ELR (cell line): ENCODE measurements around the gene TOMM6.
"Not testable (repeated sequence)": the region's sequence is repeated elsewhere in the genome, so short reads cannot be mapped to it uniquely, and the experiment has no call there.

Experiments
- DNase-seq: peaks from one replicate; pipeline ENCODE4 v3.0.0-alpha.2; 2015; ENCODE audit warnings: low read depth

Gene TOMM6

DNA sequence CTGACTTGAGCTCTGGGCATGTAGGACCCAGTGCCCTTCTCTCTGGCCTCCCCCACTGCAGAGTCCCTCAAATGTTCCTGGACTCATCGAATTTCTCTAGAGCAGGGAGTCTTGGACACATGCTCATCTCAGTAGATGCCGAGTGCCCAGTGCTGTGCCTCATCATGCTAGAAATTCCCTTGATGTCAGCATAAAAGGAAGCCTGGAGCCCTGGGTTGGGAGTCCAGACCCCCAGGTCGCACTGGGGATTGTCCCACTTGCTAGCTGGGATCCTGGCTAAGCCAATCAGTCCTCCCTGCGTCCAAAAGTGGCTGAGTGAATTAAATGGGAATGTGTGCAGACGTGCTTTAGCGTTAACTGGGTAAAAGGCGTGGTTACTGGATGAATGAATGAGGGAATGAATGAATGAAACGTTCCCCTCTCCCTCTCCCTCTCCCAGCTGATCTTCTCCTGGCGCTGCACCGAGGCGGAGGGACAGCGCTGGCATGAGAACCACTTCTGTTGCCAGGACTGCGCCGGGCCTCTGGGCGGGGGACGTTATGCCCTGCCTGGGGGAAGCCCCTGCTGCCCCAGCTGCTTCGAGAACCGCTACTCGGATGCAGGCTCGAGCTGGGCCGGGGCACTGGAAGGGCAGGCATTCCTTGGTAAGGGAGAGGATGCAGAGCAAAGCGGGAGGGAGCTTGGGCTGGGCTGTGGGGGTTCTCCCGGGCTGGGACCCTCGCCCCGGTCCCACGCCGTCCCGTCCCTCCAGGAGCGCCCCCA, 1.6 kb upstream of the TOMM6 start:
- DNase-seq, result peak; percentile 37

DNA sequence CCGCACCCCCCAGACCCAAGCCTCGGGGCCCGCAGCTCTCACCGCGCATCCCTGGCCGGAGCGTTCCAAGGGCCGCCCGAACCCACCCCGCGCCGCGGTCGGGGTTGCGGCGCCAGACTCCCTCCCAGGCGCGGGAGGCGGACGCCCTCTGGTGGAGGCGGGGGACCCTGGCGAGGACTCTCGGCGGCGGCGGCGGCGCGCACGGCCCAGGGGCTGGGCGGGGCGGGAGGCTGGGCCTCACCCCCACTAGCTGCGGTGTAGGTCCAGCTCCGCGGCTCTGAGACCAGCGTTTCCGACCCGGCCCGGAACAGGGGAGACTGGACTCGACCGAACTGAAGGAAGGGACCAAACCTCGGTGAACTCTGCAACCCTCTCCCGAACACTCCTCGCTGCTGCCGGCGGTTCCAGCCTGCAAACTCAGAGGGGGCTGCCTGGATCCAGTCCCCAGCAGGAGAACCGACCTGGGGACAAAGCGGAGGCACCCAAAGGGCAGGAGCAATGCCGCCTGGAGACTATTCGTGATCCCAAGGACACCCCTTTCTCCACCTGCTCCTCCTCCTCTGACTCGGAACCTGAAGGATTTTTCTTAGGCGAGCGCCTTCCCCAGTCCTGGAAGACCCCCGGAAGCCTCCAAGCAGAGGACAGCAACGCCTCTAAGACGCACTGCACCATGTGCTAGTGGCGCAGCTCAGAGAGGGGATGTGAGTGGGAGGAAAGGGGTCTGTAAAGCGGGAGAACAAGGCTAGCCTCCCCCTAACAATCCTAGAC, 859 bp upstream of the TOMM6 start:
- DNase-seq, result peak; percentile 87

DNA sequence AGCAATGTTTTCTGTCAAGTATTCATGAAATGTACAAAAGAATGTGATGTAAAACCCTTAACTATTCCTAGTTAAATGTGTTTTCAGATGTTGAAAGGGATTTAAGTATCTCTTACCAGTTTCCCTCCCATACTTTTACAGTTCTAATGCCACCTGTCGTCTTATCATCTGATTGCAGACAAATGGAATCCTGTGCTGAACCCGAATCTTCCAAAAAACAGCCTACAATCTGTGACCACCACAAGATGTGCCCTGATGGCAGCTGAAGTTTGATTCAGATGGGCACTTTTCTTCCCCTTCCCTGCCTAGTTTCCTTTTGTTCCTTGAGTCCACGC, 1.9 kb downstream of the TOMM6 start:
- no peak for DNase-seq

DNA sequence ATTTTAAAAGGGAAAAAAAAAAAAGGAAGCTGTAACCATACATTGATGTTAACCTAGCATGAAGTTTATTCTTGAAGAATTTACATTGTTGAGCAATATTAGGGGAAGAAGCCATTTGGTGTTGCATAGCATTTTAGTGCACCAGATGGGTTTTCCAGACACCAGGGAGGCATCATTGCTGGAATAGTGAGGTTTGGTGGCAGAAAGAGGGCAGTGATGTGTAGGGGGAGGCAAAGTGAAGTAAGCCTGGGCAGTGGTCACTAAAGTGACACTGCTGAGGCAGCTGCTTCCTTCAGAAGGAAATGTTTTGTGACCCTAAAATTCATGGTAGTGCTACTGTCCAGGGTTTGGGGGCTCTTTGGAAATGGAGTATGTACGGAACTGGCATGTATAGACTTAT, 2.6 kb downstream of the TOMM6 start:
- DNase-seq, result no peak

DNA sequence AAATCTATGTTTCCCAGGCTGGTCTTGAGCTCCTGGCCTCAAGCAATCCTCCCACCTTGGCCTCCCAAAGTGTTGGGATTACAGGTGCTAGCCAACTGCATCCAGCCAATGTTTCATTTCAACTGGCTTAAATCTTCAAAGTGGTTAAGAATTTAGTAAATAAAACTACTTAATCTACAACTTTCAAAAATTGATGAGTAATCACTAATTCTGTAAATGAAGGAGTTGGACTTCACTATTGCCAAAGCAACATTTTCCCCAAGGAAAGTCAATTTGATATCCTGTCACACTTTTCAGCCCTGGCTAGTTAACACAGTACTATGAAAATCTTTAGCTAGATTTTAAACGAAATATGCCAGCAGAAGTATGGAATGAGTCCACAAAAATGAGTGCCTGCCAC, 3.8 kb downstream of the TOMM6 start:
- no peak for DNase-seq

DNA sequence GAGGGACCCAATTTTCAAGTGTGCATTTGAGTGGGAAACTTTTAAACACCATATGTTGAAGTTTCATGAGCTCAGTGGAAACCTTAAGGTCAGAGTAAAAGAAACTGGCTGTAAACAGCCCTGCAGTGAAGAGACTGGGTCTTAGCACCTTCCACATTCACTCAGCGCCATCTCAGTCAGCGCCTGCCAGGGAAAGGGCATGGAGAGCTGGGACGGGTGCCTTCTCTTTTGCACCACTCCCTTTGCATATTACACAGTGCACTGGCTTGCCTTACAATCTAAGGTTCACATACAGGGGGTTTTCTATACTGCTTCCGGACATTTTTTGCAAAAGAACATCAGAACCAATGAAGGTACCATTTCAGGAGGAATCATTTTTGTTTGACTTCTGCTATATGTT, 4.5 kb downstream of the TOMM6 start:
- DNase-seq, result no peak

DNA sequence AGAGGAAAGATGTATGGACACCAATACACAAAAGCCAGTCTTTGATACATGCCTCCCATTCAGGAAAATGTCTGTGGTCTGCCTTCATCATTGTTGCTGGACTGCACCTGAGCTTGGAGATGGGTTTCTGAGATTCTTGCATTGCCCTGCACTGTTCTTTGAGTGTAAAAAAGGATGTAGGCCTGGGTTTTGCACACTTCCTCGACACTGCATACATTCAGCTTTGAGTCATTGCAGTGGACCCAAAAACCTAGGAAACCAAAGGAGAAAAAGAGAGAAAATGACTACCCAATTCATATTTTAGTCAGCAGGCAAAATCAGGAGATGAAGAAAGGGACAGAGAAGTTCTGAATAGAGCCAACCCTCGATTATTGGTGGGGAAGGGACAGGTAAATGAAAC, 9.0 kb downstream of the TOMM6 start:
- DNase-seq, result no peak

DNA sequence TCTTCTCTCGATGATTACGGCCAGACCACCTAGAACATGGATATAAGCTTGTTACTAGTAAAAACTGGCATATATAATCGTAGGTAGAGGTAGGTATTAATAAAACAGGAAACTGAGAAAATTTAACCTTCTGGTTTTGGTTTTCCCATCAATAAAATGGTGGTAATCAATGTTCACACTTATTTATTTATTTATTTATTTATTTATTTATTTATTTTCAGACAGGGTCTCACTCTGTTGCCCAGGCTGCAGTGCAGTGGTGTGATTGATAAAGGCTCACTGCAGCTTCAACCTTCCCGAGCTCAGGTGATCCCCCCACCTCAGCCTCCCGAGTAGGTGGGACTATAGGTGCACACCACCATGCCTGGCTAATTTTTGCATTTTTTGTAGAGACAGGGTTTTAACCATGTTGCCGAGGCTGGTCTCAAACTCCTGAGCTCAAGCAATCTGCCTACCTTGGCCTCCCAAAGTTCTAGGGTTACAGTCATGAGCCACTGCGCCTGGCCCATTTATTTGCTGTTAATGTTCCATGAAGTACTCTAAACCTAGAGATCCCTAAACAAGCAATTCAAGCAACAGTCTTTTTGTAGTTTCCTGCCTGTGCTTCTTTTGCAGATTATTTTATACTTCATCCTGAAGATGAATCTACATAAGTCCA, 11.5 kb downstream of the TOMM6 start:
- DNase-seq, result no peak

DNA sequence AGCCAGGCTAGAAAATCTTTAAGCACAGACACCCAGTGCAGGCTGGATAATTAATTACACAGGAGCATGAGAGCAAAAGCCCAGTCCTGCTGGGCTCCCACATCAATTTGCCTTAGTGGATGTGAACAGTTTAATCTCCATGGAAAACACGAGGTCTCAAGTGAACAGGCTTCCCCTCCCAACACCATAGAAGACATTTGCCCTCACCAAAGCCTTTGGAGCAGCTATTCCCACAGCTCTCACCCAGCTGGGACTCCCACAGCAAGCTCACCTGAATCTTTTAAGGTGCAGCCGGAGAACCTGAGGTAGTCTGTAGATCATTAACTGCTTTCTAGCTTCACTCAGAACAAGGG, 12.0 kb downstream of the TOMM6 start:
- DNase-seq, result no peak

DNA sequence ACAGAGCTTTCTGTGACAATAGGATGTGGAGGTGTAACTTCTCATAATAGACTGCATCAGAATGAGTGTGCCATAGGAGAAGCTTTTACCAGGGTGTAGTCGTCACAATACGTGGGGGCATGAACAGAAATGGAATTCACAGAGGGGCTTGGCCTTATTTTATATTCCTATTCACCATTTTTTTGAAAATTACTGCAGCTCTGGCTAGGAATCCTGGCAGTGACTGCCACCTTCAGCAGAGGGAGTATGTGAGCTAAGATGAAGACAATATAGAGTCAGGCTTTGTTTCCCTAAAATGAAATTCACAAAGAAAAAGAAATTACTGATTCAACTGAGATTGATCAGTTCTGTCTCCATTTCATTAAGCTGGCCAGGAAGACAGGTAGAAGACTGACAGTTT, 13.9 kb downstream of the TOMM6 start:
- peak; percentile 60 for DNase-seq

DNA sequence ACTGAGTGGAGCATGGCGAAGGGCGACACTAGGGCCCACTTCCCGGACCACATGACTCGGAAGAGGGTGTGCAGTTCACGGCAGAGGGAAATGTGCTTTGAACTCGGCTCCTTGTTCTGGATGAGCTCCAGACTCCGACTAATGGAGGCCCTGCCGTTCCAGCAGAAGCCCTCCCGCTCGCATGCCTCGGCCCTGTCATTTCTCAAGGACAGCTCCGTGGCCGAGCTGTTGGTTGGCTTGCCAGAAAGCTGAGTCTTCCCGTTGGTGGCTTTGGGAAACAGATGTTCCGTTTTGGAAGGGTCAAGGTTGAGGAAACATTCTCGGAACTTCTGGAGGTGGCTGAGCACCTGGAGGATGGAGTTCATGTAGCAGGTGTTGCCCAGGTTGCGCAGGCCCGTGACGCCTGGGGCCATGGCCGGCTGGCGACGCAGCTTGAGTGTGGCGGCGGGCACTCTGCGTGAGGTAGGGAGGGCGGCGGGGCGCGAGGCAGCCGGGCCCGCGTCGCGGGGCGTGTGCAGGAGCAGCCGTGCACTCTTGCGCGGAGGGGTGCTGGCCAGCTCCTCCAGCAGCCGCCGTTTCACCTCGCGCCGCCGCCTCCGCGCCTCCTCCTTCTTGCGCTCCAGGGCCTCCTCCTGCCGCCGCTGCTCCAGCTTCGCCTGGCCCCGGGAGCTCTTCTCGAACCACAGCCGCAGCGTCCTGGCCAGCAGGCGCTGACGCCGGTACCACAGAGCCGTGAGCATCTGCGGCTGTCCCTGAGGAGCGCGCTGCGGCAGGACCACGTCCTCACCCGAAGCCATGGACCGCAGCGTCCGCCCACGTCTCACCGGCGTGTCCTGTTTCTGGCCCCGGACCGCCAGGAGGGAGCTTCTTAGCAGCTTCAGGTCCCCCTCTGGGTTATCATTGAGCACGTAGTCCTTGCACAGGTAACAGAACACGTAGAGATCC, 18.6 kb downstream of the TOMM6 start:
- no peak for DNase-seq

DNA sequence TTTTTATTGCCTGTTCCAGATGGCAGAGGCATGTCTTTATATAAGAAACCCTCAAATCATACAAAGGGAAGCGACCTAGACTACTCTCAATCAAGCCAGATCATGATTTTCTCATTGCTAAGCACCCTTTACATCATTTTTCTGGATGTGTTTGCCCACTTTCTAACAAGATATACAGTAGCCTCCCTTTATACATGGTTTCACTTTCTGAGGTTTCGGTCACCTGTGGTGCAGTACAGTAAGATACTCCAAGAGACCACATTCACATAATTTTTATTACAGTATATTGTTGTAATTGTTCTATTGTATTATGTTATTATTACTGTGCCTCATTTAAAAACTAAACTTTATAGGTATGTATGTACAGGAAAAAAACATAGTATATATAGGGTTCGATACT, 23.6 kb downstream of the TOMM6 start:
- no peak for DNase-seq

DNA sequence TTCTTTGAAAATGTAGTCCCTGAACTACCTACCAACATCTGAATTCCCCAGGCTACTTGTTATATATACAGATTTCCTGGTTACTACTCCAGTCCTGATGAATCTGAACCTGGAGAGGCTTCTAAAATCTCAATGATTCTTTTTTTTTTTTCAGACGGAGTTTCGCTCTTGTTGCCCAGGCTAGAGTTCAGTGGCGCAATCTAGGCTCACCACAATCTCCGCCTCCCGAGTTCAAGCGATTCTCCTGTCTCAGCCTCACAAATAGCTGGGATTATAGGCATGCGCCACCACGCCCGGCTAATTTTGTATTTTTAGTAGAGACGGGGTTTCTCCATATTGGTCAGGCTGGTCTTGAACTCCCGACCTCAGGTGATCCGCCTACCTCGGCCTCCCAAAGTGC, 24.5 kb downstream of the TOMM6 start:
- not testable (repeated sequence) for DNase-seq

DNA sequence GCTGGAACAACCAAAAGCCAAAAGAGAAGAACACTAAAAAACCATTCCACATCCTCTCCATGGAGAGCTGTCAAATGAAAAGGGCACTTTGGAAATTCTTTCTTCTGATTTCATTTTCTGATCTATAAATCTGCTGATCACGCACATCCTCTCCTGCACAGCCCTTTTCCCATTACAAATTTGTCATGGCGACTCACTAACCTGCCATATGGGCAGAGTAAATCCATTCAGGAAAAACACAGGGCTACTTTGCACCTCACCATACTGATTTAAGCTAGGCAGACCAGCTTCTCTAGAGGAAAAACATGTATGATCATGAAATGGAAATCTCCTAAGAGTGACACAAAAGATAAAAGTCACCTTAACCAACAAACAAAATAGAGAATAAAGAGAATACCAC, 26.0 kb downstream of the TOMM6 start:
- DNase-seq, result peak; percentile 65

DNA sequence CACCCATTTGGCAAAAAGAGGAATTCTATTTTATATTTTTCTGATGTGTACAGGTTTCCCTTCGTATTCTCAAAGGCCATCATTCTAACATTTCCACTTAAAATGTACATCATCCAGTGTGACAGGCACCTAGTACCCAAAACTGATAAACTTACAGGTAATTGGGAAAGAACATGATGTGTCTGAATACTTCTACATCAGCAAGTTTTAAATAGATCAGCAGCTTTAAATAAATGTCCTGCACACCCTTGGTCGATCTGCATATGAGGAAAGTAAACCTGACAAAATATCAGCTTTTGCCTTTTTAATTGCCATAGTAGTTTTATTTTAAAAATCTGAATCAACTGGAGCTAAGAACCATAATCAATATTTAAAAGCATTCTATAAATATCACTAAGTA, 26.5 kb downstream of the TOMM6 start:
- DNase-seq, result no peak

DNA sequence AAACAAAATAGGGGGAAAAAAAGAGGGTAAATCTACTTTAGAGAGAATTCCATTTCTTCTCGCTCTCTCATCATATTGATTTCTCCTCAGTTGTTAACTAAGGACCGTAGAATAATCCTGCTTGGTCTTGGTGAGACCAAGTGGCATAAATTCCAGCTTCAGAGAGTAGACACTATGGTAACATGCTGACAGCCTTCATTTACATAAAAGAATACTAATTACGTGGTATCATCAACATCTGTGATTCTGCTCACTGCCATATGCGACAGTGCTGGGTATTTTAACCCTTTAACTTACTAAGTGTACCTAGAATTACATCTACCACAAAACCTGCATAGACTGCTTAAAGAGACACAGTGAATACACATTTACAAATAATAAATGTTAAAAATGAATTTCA, 27.1 kb downstream of the TOMM6 start:
- no peak for DNase-seq

DNA sequence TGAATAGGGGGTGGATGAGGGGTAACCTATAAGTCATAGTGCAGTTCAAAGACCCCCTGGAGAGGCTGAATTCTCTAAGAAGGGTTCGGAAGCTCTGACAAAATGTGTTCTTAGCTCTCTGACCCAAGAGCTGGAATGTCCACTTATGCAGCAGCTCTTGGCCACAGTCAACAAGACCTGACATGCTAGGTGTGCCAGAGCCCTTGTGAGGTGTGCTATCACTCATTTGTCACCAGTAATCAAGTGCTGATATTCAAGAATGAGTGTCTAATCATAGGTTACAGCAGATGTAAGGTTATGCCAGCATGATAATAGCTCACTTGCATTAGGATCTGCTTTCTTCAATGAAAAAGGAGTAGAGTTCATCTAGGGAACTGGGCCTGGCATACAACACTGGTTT, 28.1 kb downstream of the TOMM6 start:
- DNase-seq, result no peak

DNA sequence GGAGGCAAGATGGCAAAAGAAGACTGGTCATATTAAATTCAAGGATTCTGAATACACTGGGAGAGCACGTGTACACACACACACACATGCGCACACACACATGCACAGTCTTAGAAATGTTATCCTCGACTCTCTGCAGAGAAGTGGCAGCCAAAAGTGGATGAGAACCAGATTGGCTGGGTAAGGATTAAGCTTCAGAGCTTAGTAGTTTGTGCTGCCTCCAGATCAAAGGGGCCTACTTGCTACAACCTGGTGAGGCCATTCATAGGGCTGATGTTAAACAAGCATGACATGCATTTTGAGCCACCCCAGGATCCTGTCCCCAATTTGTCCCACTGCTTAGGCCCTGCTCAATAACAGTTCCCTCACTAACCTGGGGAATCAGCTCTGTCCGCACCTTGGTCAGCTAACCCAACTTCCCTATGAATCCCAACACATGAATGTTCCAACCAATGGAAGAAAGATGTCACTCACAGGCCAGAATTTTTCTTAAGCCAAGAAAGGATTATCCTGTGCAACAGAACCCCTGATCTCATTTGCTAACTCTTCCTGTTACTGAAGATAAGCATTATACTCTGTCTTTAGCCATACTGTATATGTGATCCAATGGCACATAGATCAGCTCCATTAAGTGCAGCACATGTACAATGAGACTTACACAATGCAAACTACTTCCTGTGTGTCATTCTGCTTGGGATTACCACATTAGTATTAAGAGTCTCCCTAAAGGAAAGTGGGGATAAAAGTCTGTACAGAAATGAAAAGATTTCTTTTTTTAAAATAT, 31.0 kb downstream of the TOMM6 start:
- DNase-seq, result peak; percentile 42

DNA sequence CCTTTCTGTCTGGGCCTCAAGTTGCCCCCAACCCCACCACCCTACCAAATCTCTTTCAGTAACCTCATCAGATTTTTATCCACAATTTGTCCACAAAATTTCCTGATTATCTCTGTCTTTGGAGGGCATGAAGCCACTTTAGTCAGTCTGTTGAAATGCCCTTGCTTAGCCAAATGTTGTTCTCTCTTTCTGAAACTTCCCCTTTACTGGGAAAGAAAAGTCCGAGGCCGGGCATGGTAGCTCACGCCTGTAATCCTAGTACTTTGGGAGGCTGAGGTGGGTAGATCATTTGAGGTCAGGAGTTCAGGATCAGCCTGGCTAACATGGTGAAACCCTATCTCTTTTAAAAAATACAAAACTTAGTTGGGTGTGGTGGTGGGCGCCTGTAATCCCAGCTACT, 33.8 kb downstream of the TOMM6 start:
- DNase-seq, result no peak

DNA sequence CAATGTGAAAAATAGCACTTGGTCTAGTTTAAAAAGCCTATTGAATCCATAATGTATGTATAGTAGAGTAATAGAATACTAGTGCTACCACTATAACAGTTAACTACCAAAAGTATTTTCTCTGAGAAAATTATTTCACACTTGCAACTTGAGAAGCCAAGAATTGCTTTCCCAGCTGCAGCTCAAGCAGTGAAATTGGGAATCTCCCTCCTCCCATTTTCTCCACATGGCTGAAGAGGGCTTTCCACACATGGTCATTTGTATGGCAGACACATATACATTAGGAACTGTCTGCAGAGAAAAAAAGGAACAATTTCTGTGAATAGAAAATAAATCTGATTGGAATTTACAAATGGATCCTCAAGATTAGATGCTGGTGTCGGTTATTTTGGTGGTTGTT, 34.5 kb downstream of the TOMM6 start:
- no peak for DNase-seq

DNA sequence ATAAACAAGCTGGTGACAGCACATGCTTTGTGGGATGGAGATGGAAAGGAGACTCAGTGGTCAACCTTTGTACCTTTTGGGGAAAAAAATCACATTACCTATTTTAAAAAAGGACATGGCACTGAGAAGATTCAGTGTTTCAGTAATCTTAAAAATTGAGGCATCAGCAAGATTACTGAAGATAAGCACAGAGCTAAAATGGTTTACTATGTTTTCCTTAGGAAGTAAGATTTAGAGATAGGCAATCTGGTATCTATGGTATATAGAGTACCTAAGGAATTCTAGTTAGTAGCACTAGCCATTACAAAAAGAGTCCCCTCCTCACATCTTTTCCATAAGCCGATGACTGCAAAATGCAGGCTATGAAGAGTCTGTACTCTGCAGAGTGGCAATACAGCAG, 35.7 kb downstream of the TOMM6 start:
- DNase-seq, result no peak
